Measurements from ENCODE around the gene RMND1.

The RMND1 gene

GRCh38 chr6:151391471-151392413 is 60.2 kb downstream of the RMND1 start, which contains the start of gene ZBTB2:
Gene ZBTB2, minus strand, starts transcription at chr6:151391559. Its CDS starts 17,922 bp downstream, at chr6:151373637.
- DNase-seq (ENCODE audit: low read depth) = peak; percentile 87
- peak within 1 kb of the TSS; percentile 90 for H3K4me3 ChIP-seq (ENCODE audit: low read depth, low read length)
- TF ChIP-seq CTCF (conservative IDR thresholded peaks at IDR 0.05; ENCODE audit: low read depth, low read length) = no peak

GRCh38 chr6:151390851-151391470 is 61.0 kb downstream of the RMND1 start:
- DNase-seq (ENCODE audit: low read depth) = peak; percentile 72
- H3K4me3 ChIP-seq (ENCODE audit: low read depth, low read length) = peak overlapping the region; percentile 90
- no peak for TF ChIP-seq CTCF (conservative IDR thresholded peaks at IDR 0.05; ENCODE audit: low read depth, low read length)

GRCh38 chr6:151390276-151390850 is 61.6 kb downstream of the RMND1 start:
- TF ChIP-seq CTCF (conservative IDR thresholded peaks at IDR 0.05; ENCODE audit: low read depth, low read length) = no peak
- H3K4me3 ChIP-seq (ENCODE audit: low read depth, low read length) = peak overlapping the region; percentile 90
- DNase-seq (ENCODE audit: low read depth) = peak; percentile 99

- peak; percentile 71 for DNase-seq (ENCODE audit: low read depth)
- TF ChIP-seq CTCF (conservative IDR thresholded peaks at IDR 0.05; ENCODE audit: low read depth, low read length) = no peak
- H3K4me3 ChIP-seq (ENCODE audit: low read depth, low read length) = peak overlapping the region; percentile 90
Measured at GRCh38 chr6:151389618-151390275, 62.2 kb downstream of the RMND1 start.

GRCh38 chr6:151388997-151389617 is 62.8 kb downstream of the RMND1 start:
- DNase-seq (ENCODE audit: low read depth) = no peak
- TF ChIP-seq CTCF (conservative IDR thresholded peaks at IDR 0.05; ENCODE audit: low read depth, low read length) = no peak

GRCh38 chr6:151388236-151388635 is 63.7 kb downstream of the RMND1 start:
- no peak for TF ChIP-seq CTCF (conservative IDR thresholded peaks at IDR 0.05; ENCODE audit: low read depth, low read length)
- DNase-seq (ENCODE audit: low read depth) = no peak
- H3K4me3 ChIP-seq (ENCODE audit: low read depth, low read length) = no peak overlapping the region

More at GRCh38 chr6:151388997-151389617, 62.8 kb downstream of the RMND1 start:
- peak overlapping the region; percentile 90 for H3K4me3 ChIP-seq (ENCODE audit: low read depth, low read length)
